Prostate gland (tissue), 2 donors: ENCODE data around the gene CENPN. TPM values are rescaled to one million over a fixed set of nuclear protein-coding genes. Genes with fewer than 3 reads are reported as not detected.

Experiments used
- DNase-seq: peaks from one replicate; pipeline ENCODE4 v3.0.0-alpha.2; 2019; ENCODE audit warnings: low spot score
- H3K27ac ChIP-seq, 2 donors: fragments of 200-600 bp; sonication (generic); 2 replicates each; pipeline ENCODE4 v1.5.1; 2017 to 2019
- H3K27me3 ChIP-seq: fragments of 200-600 bp; sonication (generic); replicated peaks from 2 replicates; pipeline ENCODE4 v1.5.1; 2019; ENCODE audit not compliant: insufficient read depth
- H3K36me3 ChIP-seq, 2 donors: fragments of 200-600 bp; sonication (generic); 1 replicate in 1 of 2; 2 replicates in 1 of 2; pipeline versions ENCODE4 v1.5.1 to v1.8.1; 2017 to 2019
- H3K4me1 ChIP-seq: fragments of 200-600 bp; sonication (generic); replicated peaks from 2 replicates; pipeline ENCODE4 v1.5.1; 2019
- H3K4me3 ChIP-seq, 2 donors: fragments of 200-600 bp; sonication (generic); 2 replicates each; pipeline ENCODE4 v1.5.1; 2017 to 2019
- H3K9me3 ChIP-seq: fragments of 200-600 bp; sonication (generic); 2 replicates; pipeline ENCODE4 v1.5.1; 2017
- CTCF ChIP-seq, 4 experiments: fragments of 200-600 bp in 2 of 4; fragments of 450-650 bp in 2 of 4; sonication (generic) in 2 of 4; IDR thresholded peaks; 1 replicate in 3 of 4; 2 replicates in 1 of 4; pipeline ENCODE4 v1.5.1; 2016 to 2019; ENCODE audit warnings: antibody characterized with exemption in 4 of 4, mild to moderate bottlenecking in 2 of 4, moderate library complexity in 2 of 4
- POLR2A ChIP-seq: fragments of 450-650 bp; IDR thresholded peaks from one replicate; pipeline ENCODE4 v1.6.1; 2016; ENCODE audit warnings: antibody characterized with exemption, mild to moderate bottlenecking
- POLR2AphosphoS5 ChIP-seq: sonication (generic); formaldehyde crosslinking; IDR thresholded peaks from one replicate; pipeline ENCODE4 v1.6.1; 2017; ENCODE audit warnings: antibody characterized with exemption
- WGBS: methylation state at CpG from one replicate; pipeline ENCODE4 v1.1.5; 2018; 5-methylcytosine and 5-hydroxymethylcytosine counted together
- intact Hi-C: fragments of 100-400 bp; cut with DNase I; formaldehyde crosslinking; loops from one replicate; pipeline ENCODE4 v1.14.2; 2022
- total RNA-seq, 2 donors: library from RNA; depleted of rRNA; stranded (reverse); fragments of >200 nt; gene quantifications; one replicate each; pipeline ENCODE4 v1.1.0, GENCODE V29; 2016

The CENPN gene
- total RNA-seq, 2 donors from 2014 or later, result 40.6 to 103 TPM

- 96% methylated on average over 3 of the region's 4 CpGs for whole genome bisulfite sequencing
- Histone ChIP-seq H3K27ac (no peak overlapping the region), H3K36me3 (no peaks in the 10 kb centered on the region), H3K27me3 (no peaks in the 10 kb centered on the region), H3K9me3 (no peaks in the 10 kb centered on the region), H3K4me3 (no peak overlapping the region), H3K4me1 (peaks cover 4% of the 10 kb centered on the region)
- DNase-seq, result no peak
- intact Hi-C loops, result no loop called here
- no peak for TF ChIP-seq POLR2AphosphoS5
- no peak for TF ChIP-seq POLR2A
- no peak for TF ChIP-seq CTCF (IDR thresholded peaks at IDR 0.05)
Observed at GRCh38 chr16:80973991-80974390, 33.0 kb upstream of the CENPN start.

DNA sequence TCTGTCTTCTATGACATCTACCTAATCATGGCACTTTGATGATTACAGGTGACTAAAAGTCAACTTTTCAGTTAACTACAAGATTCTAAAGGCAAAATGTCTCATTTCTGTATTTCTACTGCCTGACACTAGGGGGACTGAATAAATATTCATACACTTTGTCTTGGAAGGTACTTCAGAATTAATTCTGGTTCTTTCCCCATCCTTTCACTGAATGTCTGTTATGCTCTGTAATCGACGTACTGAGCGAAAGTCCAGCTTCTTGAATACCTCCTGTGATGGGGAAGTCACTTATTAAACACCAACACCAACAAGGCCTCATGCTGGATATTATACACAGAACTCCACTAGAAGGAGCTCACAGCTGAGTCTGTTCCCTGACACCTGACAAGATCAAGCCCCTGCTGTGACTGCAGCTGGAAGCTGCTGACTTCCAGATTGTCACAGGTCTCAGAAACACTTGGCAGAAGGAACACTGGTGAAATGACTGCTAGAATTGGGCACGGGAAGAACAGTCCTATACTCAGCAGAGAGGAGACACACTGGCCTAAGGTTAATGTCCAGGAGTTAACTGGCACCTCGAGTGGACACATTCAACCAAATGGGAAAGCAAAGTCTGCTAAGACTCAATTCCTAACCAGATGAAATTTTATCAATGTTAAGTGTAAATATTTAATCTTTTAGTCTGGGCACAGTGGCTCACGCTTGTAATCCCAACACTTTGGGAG is 32.2 kb upstream of the CENPN start:
- H3K4me3 ChIP-seq, result no peak overlapping the region
- no peaks in the 10 kb centered on the region for H3K36me3 ChIP-seq
- no peaks in the 10 kb centered on the region for H3K9me3 ChIP-seq
- intact Hi-C loops, result no loop called here
- 83% methylated on average over 6 of the region's 6 CpGs for WGBS
- no peak for TF ChIP-seq POLR2A
- TF ChIP-seq POLR2AphosphoS5, result no peak
- no peak for TF ChIP-seq CTCF (IDR thresholded peaks at IDR 0.05)
- H3K4me1 ChIP-seq, result peaks cover 4% of the 10 kb centered on the region
- H3K27ac ChIP-seq, result no peak overlapping the region
- no peak for DNase-seq
- H3K27me3 ChIP-seq, result no peaks in the 10 kb centered on the region

DNA sequence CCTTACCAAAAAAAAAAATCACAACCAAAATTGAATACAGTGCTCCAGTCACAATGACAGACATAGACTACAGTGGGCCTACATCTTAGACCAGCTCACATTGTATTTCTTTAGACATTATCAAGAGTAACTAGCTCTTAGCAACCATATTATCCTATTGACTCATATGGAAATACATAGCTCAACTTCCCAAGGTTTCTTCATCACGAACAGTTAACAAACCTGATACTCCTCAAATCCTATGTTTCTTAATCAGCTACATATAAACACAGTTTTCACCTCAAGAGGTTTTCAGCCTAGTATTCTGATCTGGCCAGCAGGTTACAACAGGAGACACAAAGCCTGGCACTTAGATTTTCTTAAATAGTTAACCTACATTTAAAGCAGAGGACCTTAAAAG is 30.1 kb upstream of the CENPN start:
- no peak overlapping the region for H3K27ac ChIP-seq
- no peak overlapping the region for H3K4me3 ChIP-seq
- H3K9me3 ChIP-seq, result no peaks in the 10 kb centered on the region
- no peaks in the 10 kb centered on the region for H3K36me3 ChIP-seq
- 97% methylated on average over 1 of the region's 1 CpG for WGBS
- no peak for TF ChIP-seq CTCF (IDR thresholded peaks at IDR 0.05)
- no peak for TF ChIP-seq POLR2AphosphoS5
- TF ChIP-seq POLR2A, result no peak
- peaks cover 4% of the 10 kb centered on the region for H3K4me1 ChIP-seq
- no peaks in the 10 kb centered on the region for H3K27me3 ChIP-seq
- DNase-seq, result no peak
- intact Hi-C loops, result no loop called here

- no peaks in the 10 kb centered on the region for H3K36me3 ChIP-seq
- peak; percentile 73 for TF ChIP-seq POLR2AphosphoS5
- TF ChIP-seq POLR2A, result no peak
- no peak overlapping the region for H3K4me3 ChIP-seq
- H3K27me3 ChIP-seq, result no peaks in the 10 kb centered on the region
- no peaks in the 10 kb centered on the region for H3K4me1 ChIP-seq
- H3K9me3 ChIP-seq, result no peaks in the 10 kb centered on the region
- H3K27ac ChIP-seq, result peak overlapping the region; percentile 60 to 76
- DNase-seq, result peak; percentile 52
- intact Hi-C loops, result no loop called here
Observed at GRCh38 chr16:80981103-80981502, 25.9 kb upstream of the CENPN start.

- no peak overlapping the region for H3K27ac ChIP-seq
- H3K9me3 ChIP-seq, result no peaks in the 10 kb centered on the region
- no peaks in the 10 kb centered on the region for H3K27me3 ChIP-seq
- 70% methylated on average over 4 of the region's 4 CpGs for WGBS
- no peaks in the 10 kb centered on the region for H3K36me3 ChIP-seq
- TF ChIP-seq POLR2A (no peak), POLR2AphosphoS5 (no peak), CTCF (IDR thresholded peaks at IDR 0.05) (no peak)
- H3K4me3 ChIP-seq, result no peak overlapping the region
- intact Hi-C loops, result no loop called here
- no peak for DNase-seq
- peaks cover 6% of the 10 kb centered on the region for H3K4me1 ChIP-seq
Observed at GRCh38 chr16:80982646-80983045, 24.4 kb upstream of the CENPN start.
